ENCODE results near the gene RAB6B.
A peak's percentile ranks its signal among the peaks of the same experiment; 100 is the strongest.

RAB6B gene

DNA sequence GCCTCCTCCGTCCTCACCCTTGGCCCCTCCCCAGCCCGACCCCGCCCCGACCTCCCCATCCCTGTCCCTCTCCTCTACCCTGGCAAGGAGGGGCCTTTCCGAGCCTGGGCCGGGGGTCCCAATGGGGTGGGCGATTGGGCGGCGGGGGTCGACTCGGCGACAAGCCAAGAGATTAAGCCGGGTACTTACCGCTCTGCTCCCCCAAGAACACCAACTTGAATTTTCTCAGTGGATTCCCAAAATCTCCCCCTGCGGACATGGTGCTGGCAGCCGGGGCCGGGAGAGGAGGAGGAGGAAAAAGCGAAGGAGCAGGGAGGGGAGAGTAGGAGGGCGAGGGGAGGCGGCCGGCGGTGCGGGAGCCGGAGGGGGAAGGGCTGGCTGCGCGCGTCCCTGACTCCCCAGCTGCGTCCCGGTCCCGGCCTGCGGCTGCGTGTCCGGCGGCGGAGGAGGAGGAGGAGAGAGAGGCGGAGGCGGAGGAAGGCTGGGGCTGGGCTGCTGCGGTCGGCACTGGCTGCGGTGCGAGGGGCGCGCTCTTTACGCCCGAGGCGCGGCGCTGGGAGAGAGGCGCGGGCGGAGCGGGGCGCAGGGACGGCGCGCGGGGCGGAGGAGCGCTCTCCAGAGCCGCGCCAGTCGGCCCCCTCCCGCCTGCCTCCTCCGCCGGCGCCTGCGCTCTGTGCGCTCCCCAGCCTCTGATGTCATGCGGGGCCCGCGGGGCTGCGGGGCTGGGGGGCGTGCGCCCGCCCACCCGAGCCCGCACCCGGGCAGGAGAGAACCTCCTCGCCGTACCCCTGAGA, at the start of gene RAB6B:
TSS of gene RAB6B (minus strand) at position 675 of the 794 bp plus-strand sequence. CDS start at position 259, 416 bp downstream.
- DNase-seq = peak in 1 of 2 experiments; percentile 39

DNA sequence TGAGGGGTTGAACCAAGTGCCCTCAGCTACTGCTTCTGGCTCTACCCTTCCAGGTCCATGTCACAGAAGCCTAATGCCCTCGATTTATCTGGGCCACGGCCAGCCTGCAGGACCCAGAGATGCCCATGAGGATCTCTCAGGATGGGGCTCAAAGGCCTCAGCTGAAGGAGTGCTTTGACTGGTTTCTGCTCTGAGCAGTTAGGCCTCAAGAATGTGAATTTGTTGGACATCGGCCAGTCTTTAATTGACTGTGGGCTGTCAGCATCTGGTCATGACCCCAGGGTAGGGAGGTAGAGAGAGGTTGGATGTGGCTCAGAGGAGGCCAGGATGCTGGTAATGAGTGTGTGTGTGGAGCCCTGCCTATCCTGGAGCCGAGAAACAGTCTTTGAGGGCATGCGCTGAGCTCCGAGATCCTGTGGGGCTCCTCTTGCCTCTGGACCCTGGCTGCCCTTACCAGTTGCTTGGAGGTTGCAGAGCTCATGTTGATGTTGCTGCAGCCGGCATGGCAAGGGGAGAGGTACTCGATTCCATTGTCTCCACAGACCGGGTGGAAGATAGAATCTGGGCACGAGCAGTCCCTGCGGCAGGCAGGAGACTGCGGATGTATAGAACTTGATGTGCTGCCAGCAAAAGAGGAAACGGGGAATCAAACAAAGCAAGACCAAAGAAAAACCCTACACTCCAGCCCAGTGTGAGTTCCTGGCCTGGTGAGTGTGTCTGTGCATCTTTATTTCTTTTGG, 49.1 kb upstream of the RAB6B start:
- no peak for DNase-seq

DNA sequence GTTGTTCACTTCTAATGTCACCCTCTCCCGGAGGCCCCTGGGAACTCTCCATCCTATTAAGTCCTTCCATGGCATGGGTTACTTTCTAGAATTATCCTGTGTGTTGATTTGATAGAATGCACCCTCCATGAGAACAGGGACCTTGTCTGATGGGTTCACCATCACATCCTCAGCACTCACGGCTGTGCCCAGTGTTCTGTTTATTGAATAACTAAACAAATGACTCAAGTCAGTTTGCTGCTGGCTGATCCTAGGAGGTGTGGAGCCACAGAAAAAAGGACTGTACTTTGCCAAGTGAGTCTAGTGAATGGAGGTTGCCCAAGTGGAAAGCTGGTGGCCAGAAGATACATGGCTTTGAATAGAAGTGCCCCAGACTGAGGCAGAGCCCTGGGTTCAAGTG, 48.5 kb upstream of the RAB6B start:
- no peak for DNase-seq

DNA sequence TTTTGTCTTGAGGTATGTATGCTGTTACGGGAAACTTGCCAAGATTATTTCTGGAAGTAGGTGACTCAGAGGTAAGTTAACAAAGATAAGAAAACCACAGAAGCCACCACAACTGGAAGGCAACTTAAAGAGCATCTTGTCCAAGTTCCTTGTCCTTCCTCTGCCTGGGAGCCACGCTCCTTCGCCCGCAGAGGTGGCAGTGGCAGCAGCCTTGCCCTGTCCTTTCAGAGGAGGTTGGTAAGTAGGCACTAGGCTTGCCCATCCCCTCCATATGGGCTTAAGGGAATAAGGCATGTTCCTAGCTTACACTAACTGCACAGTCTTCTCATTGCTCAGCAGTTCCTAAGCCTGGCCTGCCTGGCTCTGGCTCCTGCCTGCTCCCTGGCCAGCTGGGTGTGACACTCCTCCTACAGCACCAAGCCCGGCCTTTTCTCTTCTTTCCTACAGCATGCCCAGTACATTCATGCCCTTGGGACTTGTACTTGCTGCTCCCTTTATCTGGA, 48.0 kb upstream of the RAB6B start:
- no peak for DNase-seq

DNA sequence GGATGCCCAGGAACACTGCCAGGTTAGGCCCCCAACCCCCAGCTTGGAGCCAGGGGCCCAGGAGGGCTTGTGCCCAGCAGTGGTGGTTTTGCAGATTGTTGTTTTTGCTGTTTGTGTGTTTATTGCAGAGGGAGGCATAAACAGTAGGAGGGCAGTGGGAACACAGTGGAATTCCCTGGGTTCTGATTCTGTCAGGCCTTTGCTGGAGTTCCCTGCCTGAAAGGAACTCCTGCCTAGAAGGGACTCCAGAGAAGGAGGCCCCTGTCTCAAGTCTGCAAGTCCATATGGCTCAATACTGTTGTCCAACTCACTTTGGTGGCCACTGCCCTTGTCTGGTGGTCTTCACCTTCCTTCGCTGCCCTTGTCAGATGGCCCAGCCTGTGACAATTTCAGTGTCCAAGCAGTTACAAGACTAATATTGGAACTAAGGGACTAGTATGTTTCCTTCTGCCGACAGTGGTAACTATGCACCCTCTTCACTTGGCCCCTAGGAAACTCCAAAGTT, 47.4 kb upstream of the RAB6B start:
- DNase-seq = no peak

DNA sequence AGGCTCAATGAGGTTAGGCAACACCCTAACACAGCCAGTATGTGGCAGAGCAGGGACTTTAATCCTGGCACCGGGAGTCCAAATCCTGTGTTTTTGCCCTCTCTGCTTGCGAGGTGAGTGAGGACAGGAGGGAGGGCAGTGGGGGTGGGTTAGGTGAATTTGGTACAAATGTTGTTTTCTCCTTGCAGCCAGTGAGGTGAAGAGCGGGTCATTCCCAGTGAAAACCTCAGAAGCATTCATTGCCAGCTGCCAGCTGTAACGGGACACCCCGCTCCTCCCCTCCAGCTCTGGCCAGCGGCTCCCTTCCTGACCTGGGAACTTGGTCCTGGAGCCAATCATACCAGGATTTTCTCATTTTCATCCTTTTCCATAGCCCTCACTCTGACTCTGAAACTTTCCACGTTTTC, 45.7 kb upstream of the RAB6B start:
- DNase-seq = peak in 1 of 2 experiments; percentile 7

DNA sequence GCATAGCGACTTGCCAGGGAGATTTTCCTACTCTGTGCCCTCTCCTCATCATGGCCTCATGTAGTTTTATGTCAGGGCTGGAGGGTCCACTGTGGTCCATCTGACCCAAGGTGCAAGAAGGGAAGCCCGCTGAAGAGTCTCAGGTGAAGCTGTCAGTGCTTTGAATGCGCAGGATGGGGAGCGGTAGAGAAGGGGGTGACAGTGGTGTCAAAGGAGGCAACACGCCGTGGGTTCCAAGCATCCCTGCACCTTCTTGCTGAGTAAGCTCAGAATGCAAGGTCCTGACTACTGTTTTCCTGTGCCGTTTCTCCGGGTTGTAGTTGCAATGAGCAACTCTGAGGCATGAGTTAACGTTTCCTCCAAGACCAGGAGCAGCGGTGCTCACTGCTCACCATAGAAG, 44.9 kb upstream of the RAB6B start:
- peak in 1 of 2 experiments; percentile 7 for DNase-seq

DNA sequence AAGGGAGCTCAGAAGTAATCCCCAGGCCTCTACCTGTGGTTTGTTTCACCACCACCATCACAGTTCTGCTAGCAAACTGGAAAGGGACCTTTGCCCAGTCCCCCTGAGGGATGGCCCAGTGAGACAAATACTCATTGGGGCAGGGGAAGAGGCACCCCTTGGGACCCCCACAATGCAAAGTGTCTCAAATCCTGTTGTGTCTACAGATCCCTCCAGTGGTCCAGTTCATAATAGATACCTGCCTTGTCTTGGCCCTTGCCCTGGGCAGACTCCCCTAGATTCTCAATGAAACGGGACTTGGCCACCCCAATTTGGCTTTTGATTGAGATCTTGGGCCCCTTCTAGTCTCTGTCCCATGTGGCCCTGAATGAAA, 43.8 kb upstream of the RAB6B start:
- DNase-seq = no peak

DNA sequence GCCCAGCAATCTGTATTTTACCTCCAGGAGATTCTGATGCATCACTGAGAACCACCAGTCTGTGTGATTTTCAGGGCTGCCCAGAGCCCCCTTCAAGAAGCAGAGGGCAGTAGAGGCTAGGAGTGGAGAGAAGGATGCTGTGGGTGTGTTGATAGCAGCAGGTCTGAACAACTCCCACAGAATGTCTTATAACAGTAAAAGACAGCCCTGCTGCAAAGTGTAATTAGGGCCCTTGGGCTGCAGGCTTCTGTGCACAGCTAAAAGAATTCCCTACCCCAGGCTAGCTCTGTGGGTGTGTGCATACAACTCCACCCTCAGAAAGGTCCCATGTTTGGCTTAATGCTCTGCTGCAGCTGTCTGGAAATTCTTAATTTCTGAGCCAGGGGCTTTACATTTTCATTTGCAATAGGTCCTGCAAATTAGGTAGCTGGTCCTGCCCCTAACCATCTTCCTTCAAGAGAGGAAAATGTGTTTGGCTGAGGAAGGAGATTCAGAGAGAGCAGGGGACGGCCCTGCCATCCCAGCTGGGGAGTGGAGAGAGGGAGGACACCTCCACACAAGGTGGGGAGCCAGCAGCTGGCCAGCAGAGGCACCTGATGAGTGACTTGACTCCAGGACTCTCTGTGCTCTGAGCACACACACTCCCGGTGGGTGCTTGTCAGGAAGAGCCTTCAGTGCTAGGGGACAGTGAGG, 43.2 kb upstream of the RAB6B start:
- DNase-seq = peak in 1 of 2 experiments; percentile 7

DNA sequence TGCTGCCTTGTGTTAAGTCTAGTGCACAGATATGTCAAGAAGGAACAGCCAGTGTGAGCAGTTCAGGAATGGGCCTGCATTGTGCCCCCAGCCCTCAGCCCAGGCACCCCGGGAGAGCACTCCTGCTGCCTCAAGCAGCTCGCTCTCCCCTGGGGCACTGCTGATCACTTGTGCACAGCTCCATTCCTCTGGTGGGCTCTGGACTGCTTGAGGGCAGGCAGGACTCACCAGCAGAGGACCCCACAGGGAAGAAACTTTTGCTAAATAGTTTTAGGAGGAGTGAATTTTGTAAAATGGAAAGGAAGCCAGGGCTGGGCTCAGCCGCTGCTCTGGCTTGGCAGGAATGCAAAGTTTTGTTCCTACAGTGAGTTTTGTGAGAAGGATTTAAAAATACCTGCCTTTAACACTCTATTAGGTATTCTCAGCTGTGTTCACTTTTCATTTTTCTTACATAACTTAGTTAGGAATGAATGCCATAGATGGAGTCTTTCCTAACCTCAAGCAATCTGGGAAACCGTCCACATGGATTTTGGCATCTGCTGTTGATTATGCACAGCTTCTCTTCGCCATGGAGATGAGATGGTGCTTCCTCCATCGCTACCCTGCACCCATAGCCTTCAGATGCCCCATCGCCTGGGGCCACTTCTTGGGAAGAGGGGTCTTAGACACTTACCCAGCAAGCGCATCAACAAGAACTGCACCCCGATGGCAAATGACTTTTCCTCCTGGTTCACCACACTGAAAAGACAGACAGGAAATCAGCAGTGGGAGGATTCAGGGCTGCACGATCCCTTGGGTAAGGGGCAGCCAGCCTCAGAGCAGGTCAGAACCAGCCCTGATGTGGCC, 42.3 kb upstream of the RAB6B start:
- DNase-seq = peak in 1 of 2 experiments; percentile 4

DNA sequence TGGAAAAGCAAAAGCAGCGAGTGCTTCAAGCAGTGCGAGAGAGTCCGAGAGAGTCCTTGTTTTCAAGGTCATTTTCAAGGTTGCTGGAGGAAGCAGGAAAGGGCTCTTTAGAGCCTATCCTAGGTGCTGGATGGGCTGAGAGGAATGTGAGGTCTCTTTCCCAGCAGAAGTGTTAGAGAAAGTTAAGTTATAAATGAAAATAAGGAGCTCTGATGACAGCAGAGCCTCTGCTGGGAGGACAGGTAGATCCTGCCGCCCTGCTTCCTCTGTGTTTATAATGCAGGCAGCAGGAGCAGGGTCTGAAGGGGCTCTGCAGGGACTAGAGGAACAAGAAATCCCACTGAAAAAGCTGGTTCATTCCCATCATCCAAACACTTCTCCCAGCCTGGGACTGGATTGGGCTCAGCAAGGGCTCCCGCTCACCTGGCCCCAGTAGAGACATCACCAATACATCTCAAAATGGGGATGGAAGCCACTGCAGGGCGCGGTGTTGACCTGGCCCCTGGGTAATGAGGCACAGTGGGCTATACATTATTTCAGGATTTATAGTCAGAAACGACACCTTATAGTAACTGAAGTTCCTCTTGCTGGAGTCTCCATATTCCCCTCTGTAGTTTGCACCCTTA, 41.5 kb upstream of the RAB6B start:
- DNase-seq = peak in 1 of 2 experiments; percentile 13

DNA sequence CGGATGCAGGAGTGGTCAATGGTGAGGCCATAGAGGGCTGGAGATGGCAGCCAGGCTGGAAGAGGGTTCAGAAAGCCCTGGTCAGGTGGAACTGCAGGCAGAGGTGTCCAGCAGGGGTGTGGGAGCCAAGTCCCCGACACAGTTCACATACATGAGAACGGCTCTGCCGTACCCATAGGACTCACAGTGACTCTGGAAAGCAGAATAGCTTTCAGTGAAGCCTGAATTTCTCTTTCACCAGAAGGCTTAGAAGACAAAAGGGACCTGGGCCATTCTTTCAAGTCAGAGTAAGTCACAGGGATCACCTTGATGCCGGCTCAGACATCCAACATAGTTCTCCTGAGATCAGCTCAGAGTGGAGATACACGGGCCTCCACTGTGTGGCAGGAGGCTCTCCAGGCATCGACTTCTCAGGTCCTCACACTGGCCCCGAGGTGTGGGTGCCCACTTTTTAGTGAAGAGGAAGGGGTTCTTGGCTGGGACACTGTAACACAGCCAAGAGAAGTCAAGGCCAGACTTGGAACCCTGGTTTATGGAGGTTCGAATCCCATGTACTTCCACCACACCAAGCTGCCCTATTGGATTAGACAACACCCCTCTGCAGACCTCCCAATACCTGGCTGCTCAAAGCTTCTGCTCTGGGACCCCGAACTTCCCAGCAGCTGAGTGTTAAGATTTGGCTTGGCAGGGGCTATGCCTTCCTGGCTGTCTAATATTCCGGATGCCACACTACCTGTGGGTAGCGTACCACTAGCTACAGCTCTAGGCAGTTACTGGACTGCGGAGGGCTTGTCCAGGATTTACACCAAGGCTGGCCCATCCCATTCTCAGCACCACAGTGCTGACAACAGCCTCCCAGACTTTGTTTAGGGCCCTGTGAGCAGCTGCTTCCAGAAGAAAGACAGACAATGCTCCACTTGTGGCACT, 40.4 kb upstream of the RAB6B start:
- DNase-seq = peak in 1 of 2 experiments; percentile 7

DNA sequence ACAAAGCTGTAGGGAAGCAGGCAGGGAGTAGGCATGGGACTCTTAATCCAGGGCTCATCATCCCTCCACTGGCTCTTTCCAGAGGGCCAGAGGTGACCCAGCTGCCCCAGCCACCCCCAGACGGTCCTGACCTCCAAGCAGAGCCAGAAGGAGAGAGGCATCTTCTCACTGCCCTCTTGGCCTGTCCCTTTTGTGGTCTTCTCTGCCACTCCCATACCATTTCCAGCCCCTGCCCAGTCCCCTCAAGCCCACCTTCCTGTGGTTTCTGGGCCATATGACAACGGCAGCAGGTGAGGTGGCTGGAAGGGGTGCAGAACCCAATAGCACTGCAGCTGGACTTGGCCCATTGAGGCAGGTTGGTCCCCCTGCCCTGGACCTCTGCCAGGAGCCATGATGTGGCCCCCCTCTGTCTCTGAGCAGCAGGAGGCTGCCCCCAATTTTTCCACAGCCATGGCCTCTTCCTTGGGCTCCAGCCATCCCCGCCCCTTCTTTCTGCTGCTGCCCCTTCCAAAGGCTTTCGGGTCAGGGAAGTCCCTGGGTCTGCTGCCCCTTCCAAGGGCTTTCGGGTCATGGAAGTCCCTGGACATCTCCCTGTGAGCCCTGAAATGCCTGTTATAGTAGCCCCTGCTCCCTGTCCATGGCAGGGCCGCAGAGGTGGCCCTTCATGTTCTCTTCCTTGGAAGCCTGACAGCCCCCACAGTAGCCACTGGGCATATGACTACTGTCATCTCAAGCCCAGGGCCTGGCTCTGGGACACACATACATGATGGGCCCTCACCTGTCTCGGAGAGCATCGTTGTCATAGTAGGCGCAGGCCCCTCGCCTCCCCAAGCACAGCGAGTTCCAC, 39.5 kb upstream of the RAB6B start:
- DNase-seq = peak in 1 of 2 experiments; percentile 7

DNA sequence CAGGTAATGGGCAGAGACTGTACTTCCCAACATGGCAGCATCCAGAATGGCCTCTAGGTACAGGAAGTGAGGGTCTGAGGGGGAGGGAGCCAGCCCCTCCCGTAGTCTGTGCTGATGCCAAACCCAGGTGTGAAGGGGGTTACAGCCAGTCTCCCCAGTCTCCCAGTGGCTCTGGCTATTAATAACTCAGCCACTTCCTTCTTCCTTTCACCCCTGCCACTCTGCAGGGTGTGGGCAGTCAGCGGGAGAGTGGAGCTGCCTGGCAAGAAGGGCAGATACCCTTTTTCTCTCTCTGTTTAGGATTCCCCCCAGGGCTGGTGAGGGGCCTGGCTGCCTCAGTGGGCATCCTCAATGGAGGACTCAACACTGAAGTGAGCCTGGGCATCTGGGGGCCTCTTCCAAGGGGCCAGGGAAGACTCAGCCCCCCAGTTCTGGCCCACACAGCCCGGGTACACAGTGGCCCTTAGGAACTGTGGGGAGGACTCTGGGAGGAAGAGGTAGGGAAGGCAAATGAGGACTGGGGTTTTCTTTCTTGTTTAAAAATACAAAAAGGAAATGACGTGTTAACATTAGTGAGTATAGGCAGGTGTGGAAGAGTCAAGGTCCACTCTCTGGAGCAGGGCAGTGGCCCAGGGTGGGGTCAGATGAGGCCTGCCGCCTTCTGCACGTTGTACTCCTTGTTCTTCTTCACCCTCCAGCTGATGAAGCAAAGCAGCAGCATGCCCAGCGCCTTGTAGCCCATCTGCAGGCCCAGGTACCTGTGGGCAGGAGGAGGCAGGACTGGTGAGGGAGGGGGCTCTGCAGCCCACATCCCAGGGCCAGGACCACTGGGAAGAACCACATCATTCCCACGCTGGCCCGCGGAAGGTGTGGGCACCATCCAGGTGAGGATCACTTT, 38.6 kb upstream of the RAB6B start:
- no peak for DNase-seq

DNA sequence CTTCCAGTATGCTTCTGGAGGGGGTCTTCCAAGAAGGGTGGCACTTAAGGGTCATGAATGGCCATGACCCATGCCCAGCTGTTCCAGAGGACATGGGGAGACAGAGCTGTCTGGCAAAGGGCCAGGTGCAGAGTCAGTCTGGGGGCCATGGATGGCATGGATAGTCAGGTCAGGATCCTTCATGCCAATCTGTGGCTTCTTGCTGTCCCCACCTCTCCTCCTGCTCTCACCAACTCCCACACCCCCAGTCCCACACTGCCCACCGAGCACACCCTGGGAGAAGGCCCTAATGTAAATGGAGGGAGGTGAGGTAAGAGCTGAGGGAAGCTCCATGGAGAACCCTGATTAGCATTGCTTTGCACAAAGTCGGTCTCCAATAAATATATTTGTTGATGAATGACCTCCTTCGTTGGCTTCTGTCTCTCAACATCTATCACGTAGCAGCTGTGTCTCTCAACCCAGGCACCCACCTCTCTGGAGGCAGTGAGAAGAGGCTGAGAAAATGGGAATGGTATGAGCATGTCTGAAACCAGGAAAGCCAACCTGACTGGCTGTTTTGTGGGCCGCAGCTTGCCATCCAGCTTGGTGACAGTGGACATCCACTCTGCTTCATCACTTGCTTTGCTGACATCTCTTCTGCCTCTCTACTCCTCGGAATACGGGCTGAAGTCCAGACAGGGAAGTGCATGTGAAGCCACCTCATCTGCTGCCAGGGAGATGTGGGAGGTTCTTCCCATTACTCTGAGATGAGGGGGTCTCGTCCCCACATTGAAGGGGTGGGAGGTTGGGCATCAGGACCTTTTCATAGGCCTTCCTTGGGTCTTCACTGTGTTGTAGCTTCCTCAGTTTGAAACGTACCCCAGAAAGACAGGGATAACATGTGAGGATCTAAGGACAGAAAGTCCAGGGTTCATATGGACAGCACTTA, 37.7 kb upstream of the RAB6B start:
- no peak for DNase-seq

DNA sequence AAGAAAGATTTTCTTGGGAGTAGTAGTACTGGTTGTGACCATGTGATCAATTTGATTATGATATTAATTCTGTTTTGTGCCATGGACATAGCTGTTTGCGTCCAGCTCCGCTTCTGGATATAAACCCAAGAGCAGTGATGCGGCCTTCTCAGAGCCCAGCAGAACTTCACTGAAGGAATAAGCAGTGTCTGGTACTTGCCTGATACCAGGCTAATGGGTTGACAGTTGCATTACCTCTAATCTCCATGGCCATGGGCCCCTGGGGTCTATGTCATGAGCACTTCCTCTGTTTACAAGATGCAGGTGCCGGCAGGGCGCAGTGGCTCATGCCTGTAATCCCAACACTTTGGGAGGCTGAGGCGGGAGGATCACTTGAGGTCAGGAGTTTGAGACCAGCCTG, 36.3 kb upstream of the RAB6B start:
- DNase-seq = no peak

DNA sequence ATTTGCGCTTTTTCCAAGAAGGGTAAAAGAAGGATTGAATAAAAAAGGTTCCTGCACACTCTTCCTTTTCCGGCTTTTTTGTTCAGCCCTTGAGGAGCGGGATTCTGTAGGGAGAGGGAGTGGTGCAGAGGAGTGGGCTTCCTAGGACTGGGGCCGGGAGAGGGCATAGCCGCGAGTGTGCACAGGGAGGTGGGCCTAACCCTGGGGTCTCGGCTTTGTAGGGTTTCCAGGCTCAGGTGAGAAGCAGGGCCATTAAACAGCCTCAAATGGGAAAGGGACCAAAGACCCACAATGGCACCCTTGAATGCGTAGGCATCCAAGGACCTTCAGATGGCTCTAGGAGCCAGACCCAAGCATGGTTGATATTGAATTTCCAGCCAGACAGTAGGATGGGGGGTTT, 35.4 kb upstream of the RAB6B start:
- DNase-seq = no peak

All from activated T-cell treated with anti-CD3 and anti-CD28 coated beads, Interleukin-2, amount 50 U/mL, for 48 hours (primary cell).